CD4-positive, alpha-beta T cell treated with Interleukin-4 for 4 hours (primary cell): ENCODE results near the gene KLRC3.
"Not testable (repeated sequence)": the region's sequence is repeated elsewhere in the genome, so short reads cannot be mapped to it uniquely, and the experiment has no call there.

Experiments used
- DNase-seq: peaks from one replicate; pipeline ENCODE4 v3.0.0-alpha.2; 2020

KLRC3 gene

DNA sequence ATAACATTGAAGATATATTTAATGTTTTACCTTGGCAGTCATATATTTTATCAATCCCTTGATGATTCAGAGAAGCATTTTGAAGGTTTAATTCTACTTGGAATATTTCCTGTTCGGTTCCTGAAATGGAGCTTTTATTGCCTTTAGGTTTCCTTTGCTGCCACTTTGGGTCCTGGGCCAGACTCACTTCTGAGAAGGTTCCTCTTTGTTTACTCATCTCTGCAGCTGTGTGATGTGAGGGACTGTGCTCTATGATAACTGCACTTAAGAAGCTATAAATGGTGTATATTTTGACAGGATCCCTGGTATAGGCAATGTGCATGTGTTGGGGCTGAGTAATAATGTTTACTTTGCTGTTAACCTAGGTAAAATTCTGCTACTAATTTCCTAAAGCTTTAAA, at the start of gene KLRC3:
Gene KLRC3, minus strand, starts transcription at position 262 of the 400 bp plus-strand sequence. Its CDS starts 45 bp downstream, at position 217.
- not testable (repeated sequence) for DNase-seq

DNA sequence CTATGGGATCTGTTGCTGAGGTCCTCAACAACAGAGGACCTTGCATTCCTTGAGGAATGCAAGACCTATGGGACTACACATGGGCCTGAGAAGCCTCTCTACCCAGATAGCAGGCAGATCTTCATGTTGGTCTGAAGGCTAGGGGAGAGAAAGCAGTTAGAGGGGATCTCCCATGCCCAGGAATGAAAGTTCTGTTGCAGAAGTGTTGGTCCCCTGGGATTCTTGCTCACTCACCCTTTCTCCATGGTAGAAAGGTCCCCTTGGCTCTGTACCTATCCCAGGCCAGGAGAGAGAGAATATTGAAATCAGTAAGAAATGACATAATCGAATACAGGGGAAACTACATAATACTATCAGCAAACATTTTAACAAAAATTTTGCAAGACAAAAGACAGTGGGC, 49.3 kb upstream of the KLRC3 start:
- DNase-seq = no peak

DNA sequence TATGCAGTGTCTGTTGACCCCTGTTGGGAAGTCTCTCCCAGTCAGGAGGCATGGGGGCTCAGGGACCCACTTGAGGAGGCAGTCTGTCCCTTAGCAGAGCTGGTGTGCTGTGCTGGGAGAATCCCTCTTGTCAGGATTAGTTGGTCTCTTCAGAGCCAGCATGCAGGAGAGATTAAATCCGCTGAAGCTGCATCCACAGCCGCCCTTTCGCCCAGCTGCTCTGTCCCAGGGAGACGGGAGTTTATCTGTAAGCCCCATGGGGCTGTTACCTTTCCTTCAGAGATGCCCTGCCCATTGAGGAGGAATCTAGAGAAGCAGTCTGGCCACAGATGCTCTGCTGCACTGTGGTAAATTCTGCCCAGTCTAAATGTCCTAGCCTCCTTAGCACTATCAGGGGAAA, 45.9 kb upstream of the KLRC3 start:
- no peak for DNase-seq

DNA sequence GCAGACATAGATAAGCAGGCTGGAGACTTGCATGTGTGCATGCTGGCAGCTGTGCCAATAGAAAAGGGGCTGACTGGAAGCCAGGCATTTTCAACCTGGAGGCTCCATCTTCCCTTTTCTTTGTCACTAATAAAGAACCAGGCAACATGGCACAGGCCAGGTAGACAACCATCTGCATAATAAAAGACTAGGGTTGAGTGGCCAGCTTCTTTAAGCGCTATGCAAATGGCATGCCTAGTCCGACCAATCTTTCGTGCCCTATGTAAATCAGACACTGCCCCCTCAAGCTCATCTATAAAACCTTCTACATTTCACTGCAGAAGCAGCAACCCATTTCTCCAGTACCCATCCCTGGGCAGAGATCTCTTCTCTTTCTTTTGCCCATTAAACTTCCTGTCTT, 37.4 kb upstream of the KLRC3 start:
- DNase-seq = no peak

DNA sequence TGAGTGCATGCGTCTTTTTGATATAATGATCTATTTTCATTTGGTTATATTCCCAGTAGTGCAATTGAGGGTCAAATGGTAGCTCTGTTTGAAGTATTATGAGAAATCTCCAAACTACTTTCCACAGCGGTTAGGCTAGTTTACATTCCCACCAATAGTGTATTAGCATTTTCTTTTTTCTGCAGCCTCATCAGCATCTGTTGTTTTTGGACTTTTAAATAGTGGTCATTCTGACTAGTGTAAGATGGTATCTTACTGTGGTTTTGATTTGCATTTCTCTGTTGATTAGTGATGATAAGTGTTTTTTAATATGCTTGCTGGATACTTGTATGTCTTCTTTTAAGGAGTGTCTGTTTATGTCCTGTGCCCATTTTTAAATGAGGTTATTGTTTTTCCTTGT, 36.5 kb upstream of the KLRC3 start:
- DNase-seq = no peak

DNA sequence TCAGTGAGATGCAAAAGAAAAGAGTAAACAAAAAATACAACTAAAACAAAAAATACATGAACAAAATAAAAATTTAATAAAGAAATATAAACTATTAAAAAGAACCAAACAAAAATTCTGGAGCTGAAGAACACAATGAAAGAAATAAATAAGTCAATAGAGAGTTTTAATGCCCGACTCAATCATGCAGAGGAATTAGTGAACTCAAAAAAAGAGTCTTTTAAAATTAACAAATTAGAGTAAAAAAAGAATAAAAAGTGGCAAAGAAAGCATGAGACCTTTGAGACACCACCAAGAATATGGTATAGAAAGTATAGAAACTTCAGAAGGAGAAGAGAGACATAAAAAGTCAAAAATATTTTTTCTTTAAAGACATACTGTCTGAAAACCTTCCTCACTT, 35.4 kb upstream of the KLRC3 start:
- DNase-seq = no peak

DNA sequence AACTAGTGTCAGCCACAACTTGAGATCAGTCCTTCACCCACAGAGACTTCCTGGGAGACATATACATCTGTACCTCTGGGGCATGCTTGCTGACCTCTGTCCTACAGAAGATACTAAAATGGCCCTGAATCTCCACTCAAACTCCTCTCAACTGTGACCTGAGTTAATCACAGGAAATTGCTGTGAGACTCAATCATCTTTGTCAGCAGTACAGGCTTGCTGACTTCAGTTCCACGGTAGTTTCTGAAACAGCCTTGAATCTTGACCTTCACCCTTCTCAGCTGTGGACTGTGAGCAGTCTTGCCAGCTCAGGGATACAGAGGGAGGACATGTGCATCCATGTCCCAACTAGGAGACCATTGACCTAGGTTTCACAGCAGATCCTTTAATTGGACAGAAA, 34.1 kb upstream of the KLRC3 start:
- DNase-seq = no peak

DNA sequence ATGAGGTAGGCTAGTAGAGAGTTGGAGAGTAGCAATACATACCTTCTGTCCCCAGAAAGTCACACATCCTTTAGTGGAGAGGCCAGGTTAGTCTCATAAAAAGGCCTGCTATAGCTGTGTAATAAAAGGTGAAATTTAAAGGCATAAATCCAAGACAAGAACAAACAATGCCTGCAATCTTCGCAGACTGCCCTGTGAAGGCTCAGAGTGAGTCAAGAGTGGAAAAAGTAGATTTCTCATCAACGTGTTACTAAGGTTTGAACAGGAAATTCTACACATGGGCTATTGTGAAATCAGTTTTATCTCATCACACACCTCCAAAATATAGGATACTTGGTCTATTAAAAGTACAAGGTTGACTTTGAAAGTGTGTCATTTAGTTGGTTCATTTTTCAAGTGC, 32.8 kb upstream of the KLRC3 start, which contains the start of gene KLRC1:
Gene KLRC1, minus strand, starts transcription at position 222 of the 400 bp plus-strand sequence. CDS start 2,221 bp downstream, outside the sequence.
- peak; percentile 22 for DNase-seq

DNA sequence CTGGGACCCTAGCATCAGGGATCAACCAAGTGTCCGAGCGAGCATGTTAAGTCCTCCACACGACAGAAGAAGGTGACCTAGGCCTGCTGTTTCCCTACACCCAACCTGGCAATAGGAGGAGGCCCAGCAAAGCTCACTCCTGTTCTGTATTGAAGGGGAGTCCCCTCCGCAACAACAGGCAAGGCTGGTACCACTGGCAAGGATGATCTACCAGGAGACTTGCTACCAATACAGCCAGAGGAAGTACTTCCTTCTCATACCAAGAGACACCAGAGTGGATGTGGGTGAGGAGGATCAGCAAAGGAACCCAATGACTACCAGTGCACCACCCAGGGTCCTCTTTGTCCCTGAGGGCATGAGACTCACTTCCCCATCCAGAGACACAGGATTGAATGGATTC, 27.8 kb upstream of the KLRC3 start:
- DNase-seq = no peak

DNA sequence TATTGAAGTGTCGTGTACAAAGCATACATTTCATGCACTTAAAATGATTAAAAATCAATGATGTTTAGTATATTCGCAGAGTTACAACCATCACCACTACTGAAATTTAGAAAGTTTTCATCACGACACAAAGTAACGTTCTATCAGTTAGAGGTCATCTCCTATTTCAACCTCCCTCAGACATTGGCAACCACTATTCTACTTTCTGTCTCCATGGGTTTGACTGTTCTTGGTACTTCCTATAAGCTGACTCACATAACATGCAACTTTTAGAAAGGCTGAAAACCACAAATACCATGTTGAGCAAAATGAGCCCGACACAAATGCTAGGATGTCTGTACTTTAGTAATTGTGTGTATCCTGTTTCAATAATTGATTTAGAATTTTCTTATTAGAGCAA, 25.7 kb upstream of the KLRC3 start:
- not testable (repeated sequence) for DNase-seq

DNA sequence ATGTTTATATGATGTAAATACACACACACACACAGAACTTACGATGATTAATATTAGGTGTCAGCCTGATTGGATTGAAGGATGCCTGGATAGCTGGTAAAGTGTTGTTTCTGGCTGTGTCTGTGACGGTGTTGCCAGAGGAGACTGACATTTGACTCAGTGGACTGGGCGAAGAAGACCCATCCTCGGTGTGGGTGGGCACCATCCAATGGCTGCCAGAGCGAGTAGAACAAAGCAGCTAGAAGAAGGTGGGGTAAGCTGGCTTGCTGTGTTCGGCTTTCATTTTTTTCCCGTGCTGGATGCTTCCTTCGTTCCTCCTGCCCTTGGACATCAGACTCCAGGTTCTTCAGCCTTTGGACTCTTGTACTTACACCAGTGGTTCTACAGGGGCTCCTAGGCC, 20.7 kb upstream of the KLRC3 start:
- not testable (repeated sequence) for DNase-seq

DNA sequence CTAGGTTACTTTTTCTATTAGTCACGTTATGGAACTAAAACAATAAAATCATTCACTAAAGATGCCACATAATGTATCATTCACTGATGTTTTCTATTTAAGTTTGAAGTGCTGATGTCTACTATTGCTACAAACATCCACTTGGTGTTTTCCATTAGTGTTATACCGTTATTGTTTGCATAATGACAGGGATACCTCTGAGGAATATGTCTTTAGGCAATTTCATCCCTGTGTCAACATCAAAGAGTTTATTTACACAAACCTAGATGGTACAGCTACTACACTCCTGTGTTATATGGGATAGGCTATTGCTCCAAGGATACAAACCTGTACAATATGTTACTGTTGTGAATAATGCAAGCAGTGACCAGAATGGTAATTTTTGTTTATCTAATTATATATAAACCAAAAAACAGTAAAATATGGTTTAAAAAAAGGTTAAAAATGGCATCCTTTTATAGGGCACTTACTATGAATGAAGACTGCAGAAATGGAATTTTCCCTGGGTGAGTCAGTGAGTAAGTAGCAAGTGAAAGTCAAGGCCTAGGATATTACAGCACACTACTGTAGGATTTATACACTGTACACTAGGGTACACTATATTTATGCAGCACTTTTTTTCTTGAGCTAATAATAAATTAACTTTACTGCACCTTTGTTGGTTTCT, 19.3 kb upstream of the KLRC3 start:
- not testable (repeated sequence) for DNase-seq

DNA sequence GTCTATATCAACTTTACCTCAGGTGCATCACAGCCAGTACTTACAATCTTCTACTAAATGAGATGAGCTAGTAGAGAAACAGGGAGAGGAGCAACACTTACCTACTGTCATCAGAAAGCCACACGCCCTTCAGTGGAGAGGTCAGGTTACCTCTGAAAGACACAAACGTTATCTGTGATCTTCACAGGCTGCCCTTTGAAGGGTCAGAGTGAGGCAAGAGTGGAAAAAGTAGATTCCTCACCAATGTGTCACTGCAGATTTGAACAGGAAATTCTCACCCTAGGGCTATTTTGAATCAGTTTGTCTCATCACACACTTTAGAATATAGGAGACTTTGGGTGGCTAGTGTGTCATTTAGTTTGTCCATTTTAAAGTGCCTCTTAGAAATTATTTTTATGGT, 17.2 kb upstream of the KLRC3 start:
- not testable (repeated sequence) for DNase-seq

DNA sequence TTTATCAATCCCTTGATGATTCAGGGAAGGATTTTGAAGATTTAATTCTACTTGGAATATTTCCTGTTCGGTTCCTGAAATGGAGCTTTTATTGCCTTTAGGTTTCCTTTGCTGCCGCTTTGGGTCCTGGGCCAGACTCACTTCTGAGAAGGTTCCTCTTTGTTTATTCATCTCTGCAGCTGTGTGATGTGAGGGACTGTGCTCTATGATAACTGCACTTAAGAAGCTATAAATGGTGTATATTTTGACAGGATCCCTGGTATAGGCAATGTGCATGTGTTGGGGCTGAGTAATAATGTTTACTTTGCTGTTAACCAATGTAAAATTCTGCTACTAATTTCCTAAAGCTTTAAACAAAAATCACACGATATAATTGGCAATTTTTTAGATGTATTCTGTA, 15.4 kb upstream of the KLRC3 start, which contains the start of gene KLRC2:
Gene KLRC2, minus strand, starts transcription at position 195 of the 400 bp plus-strand sequence. Its CDS starts 24 bp downstream, at position 171.
- DNase-seq = not testable (repeated sequence)

DNA sequence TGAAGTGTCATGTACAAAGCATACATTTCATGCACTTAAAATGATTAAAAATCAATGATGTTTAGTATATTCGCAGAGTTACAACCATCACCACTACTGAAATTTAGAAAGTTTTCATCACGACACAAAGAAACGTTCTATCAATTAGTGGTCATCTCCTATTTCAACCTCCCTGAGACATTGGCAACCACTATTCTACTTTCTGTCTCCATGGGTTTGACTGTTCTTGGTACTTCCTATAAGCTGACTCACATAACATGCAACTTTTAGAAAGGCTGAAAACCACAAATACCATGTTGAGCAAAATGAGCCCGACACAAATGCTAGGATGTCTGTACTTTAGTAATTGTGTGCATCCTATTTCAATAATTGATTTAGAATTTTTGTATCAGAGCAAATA, 10.2 kb upstream of the KLRC3 start:
- not testable (repeated sequence) for DNase-seq

DNA sequence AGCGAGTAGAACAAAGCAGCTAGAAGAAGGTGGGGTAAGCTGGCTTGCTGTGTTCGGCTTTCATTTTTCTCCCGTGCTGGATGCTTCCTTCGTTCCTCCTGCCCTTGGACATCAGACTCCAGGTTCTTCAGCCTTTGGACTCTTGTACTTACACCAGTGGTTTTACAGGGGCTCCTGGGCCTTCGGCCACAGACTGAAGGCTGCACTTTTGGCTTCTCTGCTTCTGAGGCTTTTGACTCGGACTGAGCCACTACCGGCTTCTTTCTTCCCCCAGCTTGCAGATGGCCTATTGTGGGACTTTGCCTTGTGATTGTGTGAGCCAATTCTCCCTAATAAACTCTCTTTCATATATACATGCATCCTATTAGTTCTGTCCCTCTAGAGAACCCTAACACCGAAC, 5.5 kb upstream of the KLRC3 start:
- DNase-seq = not testable (repeated sequence)

DNA sequence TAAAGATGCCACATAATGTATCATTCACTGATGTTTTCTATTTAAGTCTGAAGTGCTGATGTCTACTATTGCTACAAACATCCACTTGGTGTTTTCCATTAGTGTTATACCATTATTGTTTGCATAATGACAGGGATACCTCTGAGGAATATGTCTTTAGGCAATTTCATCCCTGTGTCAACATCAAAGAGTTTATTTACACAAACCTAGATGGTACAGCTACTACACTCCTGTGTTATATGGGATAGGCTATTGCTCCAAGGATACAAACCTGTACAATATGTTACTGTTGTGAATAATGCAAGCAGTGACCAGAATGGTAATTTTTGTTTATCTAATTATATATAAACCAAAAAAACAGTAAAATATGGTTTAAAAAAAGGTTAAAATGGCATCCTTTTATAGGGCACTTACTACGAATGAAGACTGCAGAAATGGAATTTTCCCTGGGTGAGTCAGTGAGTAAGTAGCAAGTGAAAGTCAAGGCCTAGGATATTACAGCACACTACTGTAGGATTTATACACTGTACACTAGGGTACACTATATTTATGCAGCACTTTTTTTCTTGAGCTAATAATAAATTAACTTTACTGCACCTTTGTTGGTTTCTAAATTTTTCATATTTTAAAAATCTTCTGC, 4.0 kb upstream of the KLRC3 start:
- DNase-seq = not testable (repeated sequence)

DNA sequence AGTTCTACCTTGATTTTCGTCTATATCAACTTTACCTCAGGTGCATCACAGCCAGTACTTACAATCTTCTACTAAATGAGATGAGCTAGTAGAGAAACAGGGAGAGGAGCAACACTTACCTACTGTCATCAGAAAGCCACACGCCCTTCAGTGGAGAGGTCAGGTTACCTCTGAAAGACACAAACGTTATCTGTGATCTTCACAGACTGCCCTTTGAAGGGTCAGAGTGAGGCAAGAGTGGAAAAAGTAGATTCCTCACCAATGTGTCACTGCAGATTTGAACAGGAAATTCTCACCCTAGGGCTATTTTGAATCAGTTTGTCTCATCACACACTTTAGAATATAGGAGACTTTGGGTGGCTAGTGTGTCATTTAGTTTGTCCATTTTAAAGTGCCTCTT, 1.8 kb upstream of the KLRC3 start:
- DNase-seq = not testable (repeated sequence)

DNA sequence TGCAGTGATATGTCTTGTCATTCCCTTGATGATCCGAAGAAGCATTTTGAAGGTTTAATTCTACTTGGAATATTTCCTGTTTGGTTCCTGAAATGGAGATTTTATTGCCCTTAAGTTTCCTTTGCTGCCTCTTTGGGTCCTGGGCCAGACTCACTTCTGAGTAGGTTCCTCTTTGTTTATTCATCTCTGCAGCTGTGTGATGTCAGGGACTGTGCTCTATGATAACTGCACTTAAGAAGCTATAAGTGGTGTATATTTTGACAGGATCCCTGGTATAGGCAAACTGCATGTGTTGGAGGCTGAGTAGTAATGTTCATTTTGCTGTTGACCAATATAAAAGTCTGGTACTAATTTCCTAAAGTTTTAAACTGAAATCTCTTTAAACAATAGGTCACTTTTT, 11.0 kb downstream of the KLRC3 start, which contains the start of gene KLRC4:
Gene KLRC4, minus strand, starts transcription at position 366 of the 400 bp plus-strand sequence. Its CDS starts 182 bp downstream, at position 184.
- DNase-seq = peak; percentile 64

DNA sequence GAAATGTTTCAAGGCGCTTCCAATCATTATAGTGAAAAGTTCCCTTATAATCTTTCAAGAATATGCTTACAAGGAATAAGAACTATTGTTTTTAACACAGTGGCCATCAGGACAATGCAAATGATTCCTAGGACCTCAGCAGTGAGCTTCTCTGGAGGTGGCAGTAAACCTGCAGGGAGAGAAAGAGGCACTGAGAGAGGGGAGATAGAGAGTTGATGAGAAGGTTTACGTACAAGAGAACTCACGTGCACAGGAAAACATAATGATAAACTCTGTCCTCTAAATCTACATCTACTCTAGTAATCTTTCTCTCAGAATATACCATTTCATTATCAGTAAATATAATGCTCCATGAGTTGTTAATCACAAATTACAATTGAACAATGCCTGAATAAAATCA, 11.6 kb downstream of the KLRC3 start:
- DNase-seq = no peak

DNA sequence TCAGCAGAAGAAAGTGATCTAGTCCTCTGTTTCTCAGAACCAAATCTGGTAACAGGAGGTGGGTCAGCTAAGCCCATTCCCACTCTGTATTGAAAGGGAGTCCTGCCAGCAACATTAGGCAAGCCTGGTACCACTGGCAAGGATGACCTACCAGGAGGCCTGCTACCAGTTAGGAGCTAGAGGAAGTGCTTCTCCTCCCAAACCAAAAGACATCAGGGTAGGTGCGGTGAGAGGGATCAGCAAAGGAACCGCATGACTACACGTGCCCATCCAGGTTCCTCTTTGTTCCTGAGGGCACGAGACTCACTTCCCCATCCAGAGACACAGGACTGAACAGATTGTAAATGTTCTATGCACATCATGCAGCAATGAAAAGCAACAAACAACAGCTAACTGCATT, 13.7 kb downstream of the KLRC3 start:
- no peak for DNase-seq

DNA sequence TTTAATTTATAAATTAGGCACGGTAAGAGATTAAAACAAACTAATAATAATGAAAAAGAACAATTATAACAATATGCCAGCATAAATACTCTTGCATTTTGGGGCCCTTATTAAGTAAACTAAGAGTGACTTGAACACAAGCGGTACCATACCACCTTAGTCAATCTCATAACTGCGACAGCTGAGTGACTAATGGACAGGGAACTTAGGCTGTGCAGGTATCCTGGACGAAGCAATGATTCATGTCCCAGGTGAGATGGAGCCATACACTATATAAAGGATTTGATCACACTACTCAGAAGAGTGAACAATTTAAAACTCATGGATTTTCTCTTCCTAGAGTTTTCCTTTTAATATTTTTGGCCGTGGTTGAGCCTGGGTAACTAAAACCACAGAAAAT, 15.1 kb downstream of the KLRC3 start:
- DNase-seq = peak; percentile 43

DNA sequence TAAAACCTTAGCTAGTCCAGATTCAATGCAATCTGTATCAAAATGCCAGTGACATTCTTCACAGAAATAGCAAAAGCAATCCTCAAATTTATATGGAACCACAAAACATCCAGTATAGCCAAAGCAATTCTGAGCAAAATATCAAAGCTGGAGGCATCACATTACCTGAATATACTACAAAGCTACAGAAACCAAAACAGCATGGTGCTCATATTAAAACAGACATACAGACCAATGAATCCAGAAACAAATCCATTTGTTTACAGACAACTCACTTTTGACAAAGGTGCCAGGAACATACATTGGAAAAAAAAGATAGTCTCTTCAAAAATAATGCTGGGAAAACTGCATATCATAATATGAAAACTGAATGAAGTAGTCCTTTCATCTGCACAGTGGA, 15.6 kb downstream of the KLRC3 start:
- DNase-seq = no peak

DNA sequence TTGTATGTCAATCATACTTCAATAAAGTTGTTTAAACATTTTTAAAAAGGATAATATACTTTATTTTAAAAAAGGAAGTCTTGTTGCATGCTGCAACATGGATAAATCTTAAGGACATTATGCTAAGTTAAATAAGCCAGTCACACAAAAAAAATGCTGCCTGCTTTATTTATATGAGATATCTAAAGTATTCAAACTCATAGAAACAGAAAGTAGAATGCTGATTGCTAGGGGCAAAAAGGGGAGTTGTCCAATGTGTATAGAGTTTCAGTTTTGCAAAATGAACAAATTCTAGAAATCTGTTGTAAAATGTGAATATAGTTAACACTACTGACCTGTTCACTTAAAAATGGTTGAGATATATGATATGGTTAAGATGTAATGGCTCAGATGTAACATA, 19.6 kb downstream of the KLRC3 start:
- DNase-seq = no peak
